Activated naive CD4-positive, alpha-beta T cell treated with anti-CD3 and anti-CD28 coated beads, Interleukin-2, amount 50 U/mL, for 16 hours (primary cell): Measurements from ENCODE around the gene TAS1R1.
A peak's percentile ranks its signal among the peaks of the same experiment; 100 is the strongest.
"Not testable (repeated sequence)": the region's sequence is repeated elsewhere in the genome, so short reads cannot be mapped to it uniquely, and the experiment has no call there.

Source experiments
- DNase-seq: peaks from one replicate; pipeline ENCODE4 v3.0.0-alpha.2; 2020

Gene TAS1R1

GRCh38 chr1:6523566-6523965 is 31.5 kb upstream of the TAS1R1 start:
- DNase-seq: no peak

DNA sequence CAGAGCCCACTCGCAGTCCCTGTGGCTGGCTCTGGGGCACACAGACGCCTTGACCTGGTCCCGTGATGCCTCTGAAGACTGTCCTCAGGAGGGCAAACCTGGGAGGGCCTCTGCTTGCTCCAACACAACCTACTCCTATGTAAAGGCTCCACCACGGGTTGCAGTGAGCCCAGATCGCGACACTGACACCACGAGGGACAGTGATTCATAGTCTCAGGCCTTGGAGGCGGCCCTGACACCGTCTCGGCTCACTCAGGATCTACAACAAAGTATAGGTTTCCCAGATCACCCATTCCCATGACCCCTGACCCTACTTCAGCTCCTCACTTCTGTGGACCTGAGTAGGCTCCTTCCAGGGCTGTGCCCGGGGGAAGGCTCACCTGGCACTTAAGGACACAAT is 28.8 kb upstream of the TAS1R1 start:
- no peak for DNase-seq

DNA sequence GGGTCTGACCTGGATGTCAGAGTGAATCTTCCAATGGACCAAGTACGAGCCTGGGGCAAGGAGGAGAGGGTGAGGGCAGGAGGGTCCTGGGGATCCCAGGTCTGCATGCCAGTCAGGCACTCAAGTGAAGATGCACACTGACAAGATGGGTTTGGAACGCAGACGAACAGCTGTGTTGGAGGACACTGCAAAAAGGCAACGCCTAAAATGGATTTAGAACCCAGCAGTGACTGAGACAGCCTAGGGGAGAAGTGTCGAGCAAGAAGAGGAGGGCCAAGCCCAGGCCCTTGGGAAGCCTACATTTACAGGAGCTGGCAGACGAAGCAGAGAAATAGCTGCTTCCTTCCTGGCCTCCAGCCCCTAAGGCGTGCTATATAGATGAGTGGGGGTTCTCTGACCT is 26.6 kb upstream of the TAS1R1 start:
- no peak for DNase-seq

GRCh38 chr1:6530504-6531160 is 24.5 kb upstream of the TAS1R1 start:
- no peak for DNase-seq

GRCh38 chr1:6531996-6532395 is 23.1 kb upstream of the TAS1R1 start:
- DNase-seq: no peak

GRCh38 chr1:6534248-6534822 is 20.8 kb upstream of the TAS1R1 start:
- DNase-seq: no peak

DNA sequence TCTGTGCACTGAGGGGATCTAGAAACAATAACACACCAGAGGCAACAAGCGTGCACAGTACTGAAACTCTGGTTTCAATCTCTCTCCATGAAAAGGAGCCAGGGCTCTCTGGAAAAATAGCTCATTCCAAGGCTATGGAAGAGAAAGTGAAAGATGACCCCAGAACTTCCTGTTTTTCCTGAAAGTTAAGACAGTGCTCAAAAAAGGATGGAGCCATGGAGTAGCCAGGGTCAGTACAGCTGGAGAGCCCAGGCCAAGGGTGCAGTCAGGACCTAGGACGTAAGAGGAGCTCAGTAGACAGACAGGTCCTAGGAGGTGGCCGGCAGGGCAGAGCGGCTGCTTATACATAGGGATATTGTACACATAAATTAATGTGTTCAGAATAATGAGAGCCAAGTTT is 19.9 kb upstream of the TAS1R1 start:
- DNase-seq: no peak

DNA sequence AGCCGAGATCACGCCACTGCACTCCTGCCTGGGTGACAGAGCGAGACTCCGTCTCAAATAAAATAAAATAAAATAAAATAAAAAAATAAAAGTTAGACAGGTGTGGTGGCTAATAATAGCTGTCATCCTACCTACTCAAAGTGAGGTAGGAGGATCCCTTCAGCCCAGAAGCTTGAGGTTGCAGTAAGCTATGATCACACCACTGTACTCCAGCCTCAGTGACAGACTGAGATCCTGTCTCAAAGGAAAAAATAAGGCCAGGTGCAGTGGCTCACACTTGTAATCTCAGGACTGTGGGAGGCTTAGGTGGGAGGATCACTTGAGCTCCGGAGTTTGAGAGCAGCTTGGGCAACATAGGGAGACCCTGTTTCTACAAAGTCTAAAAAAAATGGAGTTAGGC is 18.8 kb upstream of the TAS1R1 start:
- no peak for DNase-seq

DNA sequence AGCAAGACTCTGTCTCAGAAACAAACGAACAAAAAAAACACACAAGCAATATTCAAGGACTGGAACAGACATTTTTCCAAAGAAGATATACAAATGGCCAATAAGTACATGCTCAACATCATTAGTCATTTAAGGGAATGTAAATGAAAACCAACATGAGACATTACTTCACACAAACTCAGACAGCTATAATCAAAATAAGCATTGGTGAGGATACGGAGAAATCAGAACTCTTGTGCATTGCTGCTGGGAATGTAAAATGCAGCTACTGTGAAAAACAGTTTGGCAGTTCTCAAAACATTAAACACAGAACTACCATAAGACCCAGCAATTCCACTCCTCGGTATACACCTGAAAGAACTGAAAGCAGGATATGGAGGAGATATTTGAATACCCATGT is 16.2 kb upstream of the TAS1R1 start:
- no peak for DNase-seq

DNA sequence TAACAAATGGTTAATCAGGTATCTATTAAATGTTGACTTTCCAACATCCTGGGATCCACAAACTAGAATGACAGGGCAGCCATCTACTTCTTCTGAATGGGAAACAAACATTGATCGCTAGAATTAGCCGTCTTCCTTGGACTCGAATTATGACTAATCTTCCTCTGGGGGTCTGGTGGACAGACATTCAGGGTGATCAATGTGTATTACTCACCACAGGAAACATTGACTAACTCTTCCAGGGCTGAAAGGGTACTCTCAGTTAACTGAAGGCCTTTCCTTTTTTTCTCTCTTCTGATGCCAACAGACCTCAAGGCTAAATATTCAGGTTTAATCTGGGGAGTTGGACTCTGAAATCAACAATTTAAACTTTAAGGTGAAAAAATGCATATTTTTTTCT is 10.3 kb upstream of the TAS1R1 start:
- no peak for DNase-seq

GRCh38 chr1:6545276-6546112 is 9.6 kb upstream of the TAS1R1 start:
- no peak for DNase-seq

DNA sequence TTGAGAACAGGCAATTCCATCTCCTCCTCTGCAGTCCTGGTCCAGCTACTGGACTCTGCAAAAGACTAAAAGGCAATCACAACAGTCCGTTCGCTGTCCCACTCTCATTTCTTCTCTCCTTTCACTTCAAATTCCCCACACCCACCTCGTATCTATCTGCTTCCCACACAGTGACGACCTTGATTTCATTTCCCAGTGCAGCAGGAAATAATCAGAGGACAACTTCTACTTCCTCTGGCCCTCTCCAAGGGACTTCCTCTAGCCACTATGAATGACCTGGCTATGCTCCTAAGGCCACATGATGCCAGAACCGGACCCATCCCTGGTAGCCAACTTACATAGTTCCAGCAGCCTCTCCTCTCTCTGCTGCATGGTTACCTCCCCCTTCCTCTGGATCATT is 8.8 kb upstream of the TAS1R1 start:
- no peak for DNase-seq

- no peak for DNase-seq
Observed at GRCh38 chr1:6547301-6547700, 7.8 kb upstream of the TAS1R1 start.

GRCh38 chr1:6554031-6554906 is 838 bp upstream of the TAS1R1 start, which contains the start of gene NOL9:
Gene NOL9 (minus strand): TSS chr1:6554513. CDS start chr1:6554502, 11 bp downstream.
- peak; percentile 95 for DNase-seq

DNA sequence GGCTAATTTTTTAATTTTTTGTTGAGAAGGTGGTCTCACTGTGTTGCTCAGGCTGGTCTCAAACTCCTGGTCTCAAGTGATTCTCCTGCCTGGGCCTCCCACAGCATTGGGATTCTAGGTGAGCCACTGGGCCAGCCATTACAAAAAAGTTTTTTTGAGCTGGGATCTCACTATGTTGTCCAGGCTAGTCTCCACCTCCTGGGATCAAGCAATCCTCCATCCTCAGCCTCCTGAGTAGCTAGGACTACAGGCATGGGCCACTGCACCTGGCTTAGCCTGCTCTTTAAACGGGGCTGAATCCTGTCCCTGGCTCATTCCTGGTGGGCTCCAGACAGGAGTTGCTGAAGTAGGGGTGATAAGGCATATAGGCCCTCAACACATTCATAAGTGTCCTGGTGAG is 2.5 kb downstream of the TAS1R1 start:
- no peak for DNase-seq

GRCh38 chr1:6559161-6559560 is 4.1 kb downstream of the TAS1R1 start:
- DNase-seq: not testable (repeated sequence)

- no peak for DNase-seq
Observed at GRCh38 chr1:6560267-6560666, 5.2 kb downstream of the TAS1R1 start.

DNA sequence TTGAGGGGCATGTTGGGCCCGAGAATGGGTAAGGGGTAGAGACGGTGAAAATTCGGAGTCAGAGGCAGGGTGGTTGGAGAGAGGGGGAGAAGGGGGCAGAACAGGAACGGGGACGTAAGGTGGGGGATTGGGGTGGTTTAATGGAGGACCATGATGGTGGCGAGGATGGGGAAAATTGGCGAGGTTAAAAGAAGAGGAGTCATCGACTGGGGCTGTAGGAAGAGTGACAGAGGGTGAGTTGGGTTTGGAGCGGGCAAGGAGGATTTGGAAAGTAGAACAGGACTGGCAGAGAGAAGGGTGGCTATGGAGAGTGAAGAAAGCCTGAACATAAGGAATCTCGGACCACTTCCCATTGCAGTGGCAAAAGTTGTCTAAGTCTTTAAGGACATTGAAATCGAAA is 13.9 kb downstream of the TAS1R1 start:
- DNase-seq: no peak

GRCh38 chr1:6570100-6570499 is 15.0 kb downstream of the TAS1R1 start:
- no peak for DNase-seq

- DNase-seq: no peak
Observed at GRCh38 chr1:6570987-6571386, 15.9 kb downstream of the TAS1R1 start.

GRCh38 chr1:6572653-6573383 is 17.7 kb downstream of the TAS1R1 start:
- DNase-seq: no peak

DNA sequence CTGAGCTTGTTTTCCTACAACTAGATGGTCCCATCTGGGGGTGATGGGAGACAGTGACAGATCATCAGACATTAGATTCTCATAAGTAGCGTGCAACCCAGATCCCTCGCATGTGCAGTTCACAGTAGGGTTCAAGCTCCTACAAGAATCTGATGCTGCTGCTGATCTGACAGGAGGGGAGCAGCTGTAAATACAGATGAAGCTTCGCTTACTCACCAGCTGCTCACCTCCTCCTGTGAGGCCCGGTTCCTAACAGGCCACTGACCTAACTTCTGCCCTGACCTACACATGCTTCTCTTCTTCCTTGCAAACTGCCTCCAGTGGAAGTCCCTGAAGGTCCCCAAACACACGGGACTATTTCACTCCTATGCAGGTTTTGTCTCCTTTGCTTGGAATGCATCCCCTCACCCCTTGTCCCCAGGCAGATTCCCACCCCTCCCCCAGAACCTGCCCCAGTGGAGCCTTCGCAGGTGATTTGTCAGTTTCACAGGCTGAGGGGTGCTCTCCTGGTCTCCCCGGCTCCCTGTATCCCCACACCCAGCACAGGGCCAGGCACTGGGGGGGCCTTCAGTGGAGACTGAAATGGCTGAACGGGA is 19.0 kb downstream of the TAS1R1 start:
- DNase-seq: no peak
